Fibroblast of the conjunctiva (primary cell): Measurements from ENCODE around the gene CAMKV.
"Not testable (repeated sequence)": the region's sequence is repeated elsewhere in the genome, so short reads cannot be mapped to it uniquely, and the experiment has no call there.

ENCODE experiments used
- DNase-seq: peaks from one replicate; pipeline ENCODE4 v3.0.0-alpha.2; 2010; ENCODE audit warnings: low read depth

Gene CAMKV

GRCh38 chr3:49869525-49870126, at the start of gene CAMKV:
CAMKV (minus strand) TSS chr3:49869906; CDS start chr3:49862388, 7,518 bp downstream.
- DNase-seq, result no peak

GRCh38 chr3:49917806-49918590, 48.3 kb upstream of the CAMKV start:
- DNase-seq, result not testable (repeated sequence)

- no peak for DNase-seq
These were observed 47.0 kb upstream of the CAMKV start for GRCh38 chr3:49916686-49917085.

- DNase-seq, result no peak
These were observed 45.2 kb upstream of the CAMKV start for GRCh38 chr3:49914906-49915305.

GRCh38 chr3:49912881-49913281, 43.2 kb upstream of the CAMKV start:
- DNase-seq, result no peak

GRCh38 chr3:49911611-49912010, 41.9 kb upstream of the CAMKV start:
- no peak for DNase-seq

GRCh38 chr3:49911124-49911420, 41.4 kb upstream of the CAMKV start:
- DNase-seq, result no peak

- DNase-seq, result no peak
These were observed 40.9 kb upstream of the CAMKV start for GRCh38 chr3:49910409-49911123.

- DNase-seq, result no peak
These were observed 38.9 kb upstream of the CAMKV start for GRCh38 chr3:49908373-49909199.

GRCh38 chr3:49906073-49906743, 36.5 kb upstream of the CAMKV start:
- DNase-seq, result no peak

- not testable (repeated sequence) for DNase-seq
These were observed 34.7 kb upstream of the CAMKV start for GRCh38 chr3:49904448-49904847.

- no peak for DNase-seq
These were observed 34.0 kb upstream of the CAMKV start, which contains the start of gene MST1R for GRCh38 chr3:49903451-49904424. MST1R (minus strand) TSS chr3:49903873; CDS start chr3:49903609, 264 bp downstream.

- DNase-seq, result no peak
These were observed 33.0 kb upstream of the CAMKV start for GRCh38 chr3:49902511-49903345.

GRCh38 chr3:49901366-49902339, 31.9 kb upstream of the CAMKV start:
- DNase-seq, result no peak

- no peak for DNase-seq
These were observed 30.9 kb upstream of the CAMKV start for GRCh38 chr3:49900491-49901153.

GRCh38 chr3:49899815-49900214, 30.1 kb upstream of the CAMKV start:
- DNase-seq, result no peak

GRCh38 chr3:49898991-49899390, 29.3 kb upstream of the CAMKV start:
- DNase-seq, result no peak

GRCh38 chr3:49896345-49896744, 26.6 kb upstream of the CAMKV start:
- DNase-seq, result no peak
